IMR-90 (cell line): Measurements from ENCODE around the gene C2orf80. TPM values are rescaled to one million over a fixed set of nuclear protein-coding genes. Genes with fewer than 3 reads are reported as not detected.

Experiments
- ATAC-seq: fragments of 200-7000 bp; cut with Tn5 transposase; 2 replicates; pipeline ENCODE4 v1.9.1; 2020; ENCODE audit warnings: low read depth, mild to moderate bottlenecking, moderate library complexity
- BruUV-seq: library from RNA; stranded (reverse); fragments of 400-500 nt; replicated peaks from 2 replicates; lab custom pipeline; 2021; lab: Mats Ljungman, UMichigan
- CTCF ChIA-PET: fragments of 300-600 bp; formaldehyde crosslinking; extraction: SDS; loops from one replicate; lab custom pipeline; 2021; ENCODE audit warnings: antibody characterized with exemption; lab: Yijun Ruan, JAX
- POLR2A ChIA-PET: fragments of 300-600 bp; sonication (Branson Sonifier 250); formaldehyde crosslinking; loops from one replicate; lab custom pipeline; 2022; ENCODE audit warnings: antibody characterized with exemption; ENCODE audit not compliant: unreplicated experiment; lab: Charles Lee
- DNase-seq: peaks from one replicate; pipeline ENCODE4 v3.0.0; 2013
- H2AFZ ChIP-seq: replicated peaks from 2 replicates; pipeline ENCODE3; 2013; ENCODE audit warnings: low read length, mild to moderate bottlenecking; ENCODE audit not compliant: poor library complexity
- H2AK5ac ChIP-seq: 2 replicates; pipeline ENCODE4 v1.6.1; 2013; ENCODE audit warnings: low read depth, low read length, inconsistent platforms
- H2AK9ac ChIP-seq: replicated peaks from 2 replicates; pipeline ENCODE3; 2013; ENCODE audit warnings: mild to moderate bottlenecking, low read depth, low read length, moderate library complexity; ENCODE audit not compliant: poor library complexity
- H2BK120ac ChIP-seq: 2 replicates; pipeline ENCODE4 v1.6.1; 2013; ENCODE audit warnings: low read depth, low read length, inconsistent platforms
- H2BK15ac ChIP-seq: 3 replicates; pipeline ENCODE4 v1.6.1; 2013; ENCODE audit warnings: low read depth, low read length, inconsistent platforms
- H2BK20ac ChIP-seq: 2 replicates; pipeline ENCODE4 v1.6.1; 2013; ENCODE audit warnings: low read depth, mild to moderate bottlenecking, inconsistent platforms, low read length, moderate library complexity
- H2BK5ac ChIP-seq: 2 replicates; pipeline ENCODE4 v1.6.1; 2013; ENCODE audit warnings: mild to moderate bottlenecking, low read depth, low read length, inconsistent platforms; ENCODE audit not compliant: poor library complexity, severe bottlenecking
- H3K14ac ChIP-seq: replicated peaks from 2 replicates; pipeline ENCODE4 v1.6.1; 2013; ENCODE audit warnings: low read depth, low read length, inconsistent platforms
- H3K18ac ChIP-seq: 2 replicates; pipeline ENCODE4 v1.6.1; 2013; ENCODE audit warnings: low read depth, low read length, control low read depth
- H3K23ac ChIP-seq: 2 replicates; pipeline ENCODE4 v1.6.1; 2013; ENCODE audit warnings: low read depth, low read length, inconsistent platforms
- H3K27ac ChIP-seq: 2 replicates; pipeline ENCODE4 v1.5.1; 2013; ENCODE audit warnings: mild to moderate bottlenecking, control low read depth, low read length; ENCODE audit not compliant: insufficient read depth
- H3K27me3 ChIP-seq: 2 replicates; pipeline ENCODE4 v1.6.1; 2013; ENCODE audit warnings: low read length; ENCODE audit not compliant: control insufficient read depth, insufficient read depth
- H3K36me3 ChIP-seq: 2 replicates; pipeline ENCODE4 v1.6.1; 2013; ENCODE audit warnings: low read length, mixed read lengths; ENCODE audit not compliant: control insufficient read depth, insufficient read depth
- H3K4ac ChIP-seq: 2 replicates; pipeline ENCODE4 v1.6.1; 2013; ENCODE audit warnings: low read depth, low read length, inconsistent platforms
- H3K4me1 ChIP-seq: 2 replicates; pipeline ENCODE4 v1.6.1; 2013; ENCODE audit warnings: low read length, mixed read lengths; ENCODE audit not compliant: control insufficient read depth, insufficient read depth
- H3K4me2 ChIP-seq: 2 replicates; pipeline ENCODE4 v1.6.1; 2013; ENCODE audit warnings: low read depth, mild to moderate bottlenecking, control low read depth, low read length, moderate library complexity
- H3K4me3 ChIP-seq: 2 replicates; pipeline ENCODE4 v1.5.1; 2013; ENCODE audit warnings: low read depth, mild to moderate bottlenecking, control low read depth, low read length, moderate library complexity; ENCODE audit not compliant: insufficient read depth
- H3K56ac ChIP-seq: 2 replicates; pipeline ENCODE4 v1.6.1; 2013; ENCODE audit warnings: low read length, inconsistent platforms; ENCODE audit not compliant: insufficient read depth; ENCODE audit errors: extremely low read depth
- H3K79me1 ChIP-seq, 2 experiments: 2 replicates each; pipeline ENCODE4 v1.6.1; 2013; ENCODE audit warnings: low read length in 2 of 2, inconsistent platforms in 1 of 2, low read depth in 1 of 2
- H3K9ac ChIP-seq: 2 replicates; pipeline ENCODE4 v1.6.1; 2013; ENCODE audit warnings: low read depth, low read length, control low read depth
- H3K9me1 ChIP-seq: 2 replicates; pipeline ENCODE4 v1.6.1; 2013; ENCODE audit warnings: low read length, inconsistent platforms; ENCODE audit not compliant: insufficient read depth
- H3K9me3 ChIP-seq: 2 replicates; pipeline ENCODE4 v1.6.1; 2013; ENCODE audit warnings: low read length; ENCODE audit not compliant: control insufficient read depth, insufficient read depth
- H4K20me1 ChIP-seq: 2 replicates; pipeline ENCODE4 v1.6.1; 2013; ENCODE audit warnings: low read length, inconsistent platforms; ENCODE audit not compliant: insufficient read depth
- H4K5ac ChIP-seq: 2 replicates; pipeline ENCODE4 v1.6.1; 2013; ENCODE audit warnings: mild to moderate bottlenecking, low read depth, low read length, control low read depth
- H4K8ac ChIP-seq, 2 experiments: 2 replicates each; pipeline ENCODE4 v1.6.1; 2013; ENCODE audit warnings: low read depth in 2 of 2, low read length in 2 of 2, control low read depth in 1 of 2, inconsistent platforms in 1 of 2
- H4K91ac ChIP-seq: 2 replicates; pipeline ENCODE4 v1.6.1; 2013; ENCODE audit warnings: low read depth, low read length, inconsistent platforms; ENCODE audit not compliant: insufficient read depth
- BHLHE40 ChIP-seq: fragments of 150-350 bp; IDR thresholded peaks from 2 replicates; pipeline ENCODE4 v1.6.1; 2016; ENCODE audit warnings: mild to moderate bottlenecking, low read depth, low read length
- CEBPB ChIP-seq: IDR thresholded peaks from 2 replicates; pipeline ENCODE4 v1.6.1; 2012; ENCODE audit warnings: low read depth, low read length, improper control_type of control experiment
- CHD1 ChIP-seq: IDR thresholded peaks from 2 replicates; pipeline ENCODE4 v1.6.1; 2012; ENCODE audit warnings: low read depth, low read length, improper control_type of control experiment
- FOS ChIP-seq: fragments of 150-350 bp; IDR thresholded peaks from 2 replicates; pipeline ENCODE4 v1.6.1; 2016; ENCODE audit warnings: low read depth, low read length
- MAFK ChIP-seq: IDR thresholded peaks from 2 replicates; pipeline ENCODE4 v1.6.1; 2012; ENCODE audit warnings: low read depth, low read length, improper control_type of control experiment
- MAZ ChIP-seq: IDR thresholded peaks from 2 replicates; pipeline ENCODE4 v1.6.1; 2012; ENCODE audit warnings: low read depth, mild to moderate bottlenecking, low read length, improper control_type of control experiment, moderate library complexity, borderline replicate concordance
- MXI1 ChIP-seq: IDR thresholded peaks from 2 replicates; pipeline ENCODE4 v1.6.1; 2012; ENCODE audit warnings: low read depth, mild to moderate bottlenecking, low read length, moderate library complexity, borderline replicate concordance
- POLR2A ChIP-seq: IDR thresholded peaks from 2 replicates; pipeline ENCODE4 v1.6.1; 2012; ENCODE audit warnings: mild to moderate bottlenecking, low read depth, low read length
- RAD21 ChIP-seq: IDR thresholded peaks from 2 replicates; pipeline ENCODE4 v1.6.1; 2012; ENCODE audit warnings: low read length, improper control_type of control experiment
- RCOR1 ChIP-seq: IDR thresholded peaks from 2 replicates; pipeline ENCODE4 v1.6.1; 2012; ENCODE audit warnings: mild to moderate bottlenecking, low read length, improper control_type of control experiment; ENCODE audit not compliant: insufficient replicate concordance
- RFX5 ChIP-seq: IDR thresholded peaks from 2 replicates; pipeline ENCODE4 v1.8.0; 2012; ENCODE audit warnings: low read depth, mild to moderate bottlenecking, low read length, moderate library complexity
- SMC3 ChIP-seq: fragments of 150-350 bp; IDR thresholded peaks from 2 replicates; pipeline ENCODE4 v1.6.1; 2016; ENCODE audit warnings: low read depth, mild to moderate bottlenecking, antibody characterized with exemption, low read length, moderate library complexity
- WGBS, 2 experiments: methylation state at CpG; one replicate each; pipeline versions ENCODE4 v1.1.5 to v1.1.7; 2013; ENCODE audit warnings: missing lambda C conversion rate in 2 of 2; ENCODE audit not compliant: insufficient read length in 1 of 2; ENCODE audit errors: extremely low coverage in 2 of 2; 5-methylcytosine and 5-hydroxymethylcytosine counted together
- dilution Hi-C: fragments of 300-500 bp; cut with HindIII; formaldehyde crosslinking; loops from one replicate; pipeline ENCODE4 v1.14.3; 2018; ENCODE audit warnings: low sequenced_read_pairs; ENCODE audit not compliant: unreplicated experiment
- in situ Hi-C: fragments of 300-500 bp; cut with MboI; formaldehyde crosslinking; loops from 3 replicates; pipeline ENCODE4 v1.14.3; 2019; ENCODE audit warnings: low sequenced_read_pairs, inconsistent platforms, mixed read lengths
- intact Hi-C: fragments of 100-400 bp; cut with micrococcal nuclease; formaldehyde crosslinking; loops from 2 replicates; pipeline ENCODE4 v1.10.0; 2022
- polyA plus RNA-seq, 3 experiments: library from polyadenylated mRNA; depleted of rRNA; stranded (reverse); fragments of >200 nt; gene quantifications; 2 replicates each; pipeline ENCODE4 v1.2.3, GENCODE V29; 2012; ENCODE audit warnings: low replicate concordance in 1 of 3
- total RNA-seq: library from RNA; depleted of rRNA; stranded (reverse); fragments of >200 nt; gene quantifications from 2 replicates; pipeline ENCODE4 v1.2.3, GENCODE V29; 2012
- TF ChIP-seq, protein P1 (sequence below): conservative IDR thresholded peaks from 2 replicates; pipeline ENCODE4 v1.5.1; 2012; ENCODE audit warnings: mild to moderate bottlenecking, low read depth, low read length, improper control_type of control experiment
- TF ChIP-seq, protein P2 (sequence below): fragments of 150-350 bp; IDR thresholded peaks from 2 replicates; pipeline ENCODE4 v1.6.1; 2017; ENCODE audit warnings: mild to moderate bottlenecking, antibody characterized with exemption, low read length, low read depth
- TF ChIP-seq, protein P3 (sequence below): fragments of 150-350 bp; IDR thresholded peaks from 2 replicates; pipeline ENCODE4 v1.6.1; 2016; ENCODE audit warnings: low read depth, mild to moderate bottlenecking, low read length, moderate library complexity, borderline replicate concordance

Gene C2orf80
- total and polyA plus RNA-seq, 2 of the 4 experiments (the other 2 are of a cell fraction), result not detected

DNA sequence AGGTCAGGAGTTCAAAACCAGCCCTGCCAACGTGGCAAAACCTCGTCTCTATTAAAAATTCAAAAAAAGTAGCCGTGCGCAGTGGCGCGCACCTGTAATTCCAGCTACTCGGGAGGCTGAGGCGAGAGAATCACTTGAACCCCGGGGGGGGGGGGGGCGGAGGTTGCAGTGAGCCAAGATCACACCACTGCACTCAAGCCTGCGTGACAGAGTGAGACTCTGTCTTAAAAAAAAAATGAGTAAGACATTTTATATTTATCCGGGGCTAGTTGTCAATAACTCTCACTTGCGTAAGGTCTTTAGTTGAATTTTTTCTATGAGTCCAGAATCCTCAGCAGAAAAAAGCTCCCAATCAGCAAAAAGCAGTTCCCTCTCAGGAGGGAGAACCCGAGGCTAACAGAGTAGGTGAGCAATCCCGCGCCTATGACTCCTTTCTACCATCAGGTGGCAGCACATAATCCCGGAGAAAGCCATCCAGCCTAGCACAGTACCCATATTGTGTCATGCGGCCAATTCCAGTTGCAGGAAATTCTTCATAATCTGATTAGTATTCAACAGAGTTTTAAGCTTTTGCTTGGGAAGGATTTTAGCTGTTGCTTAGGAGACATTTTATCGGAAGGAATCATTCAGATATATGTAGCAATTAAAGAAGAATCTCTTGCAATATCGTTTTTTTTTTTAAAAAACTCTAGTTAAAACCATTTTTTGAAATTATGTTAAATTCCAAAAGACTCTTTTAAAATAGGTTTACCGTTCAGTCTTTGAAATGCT lies 14.6 kb downstream of the C2orf80 start:
- DNase-seq, result peak; percentile 71
- dilution Hi-C loops (no loop called here), in situ Hi-C loops (no loop called here), intact Hi-C loops (loop anchor here (1.0 to 10.0 kb wide), 2 partner anchors 80 to 180 kb away; partner anchors contain the start of gene IDH1)
- Histone ChIP-seq H3K9me1 (no peaks in the 10 kb centered on the region), H2BK20ac (no peak overlapping the region), H2BK120ac (no peak overlapping the region), H3K79me1 (no peaks in the 10 kb centered on the region), H3K4me2 (no peak overlapping the region), H3K4ac (no peak overlapping the region), H4K8ac (no peak overlapping the region), H3K23ac (no peak overlapping the region), H2AK9ac (no peak overlapping the region), H4K91ac (no peak overlapping the region), H2AK5ac (no peak overlapping the region), H3K27ac (no peak overlapping the region), H3K18ac (no peak overlapping the region), H3K56ac (no peak overlapping the region), H3K27me3 (no peaks in the 10 kb centered on the region; the same call in 1 of the 2 replicates), H4K5ac (no peak overlapping the region), H4K20me1 (no peaks in the 10 kb centered on the region), H3K9me3 (no peaks in the 10 kb centered on the region), H3K4me3 (no peak overlapping the region), H2BK15ac (no peak overlapping the region), H3K4me1 (no peaks in the 10 kb centered on the region), H3K36me3 (no peaks in the 10 kb centered on the region), H3K9ac (no peak overlapping the region), H2AFZ (peak overlapping the region; percentile 56), H2BK5ac (no peak overlapping the region), H3K14ac (no peak overlapping the region)
- ATAC-seq, result peak; percentile 100
- 74% methylated on average over 6 of the region's 21 CpGs; no CpG with 5 or more reads in 1 of the 2 experiments for WGBS, 2 experiments
- no TSS peak for BruUV-seq
- ChIA-PET CTCF (interaction anchor here (0.6 to 1.6 kb wide), 15 partner anchors 10 to 258 kb away, joined by 3 to 11 read pairs (median 3); partner anchors contain the start of gene IDH1), POLR2A (no interaction called here)
- TF ChIP-seq MAFK (peak; percentile 64), FOS (no peak), SMC3 (peak; percentile 51), CHD1 (no peak), MAZ (no peak), POLR2A (no peak), RAD21 (peak; percentile 71), CEBPB (peak; percentile 56; the same call in 1 of the 2 replicates), BHLHE40 (no peak), MXI1 (no peak), RCOR1 (no peak), RFX5 (no peak)
- TF ChIP-seq, protein P1, sequence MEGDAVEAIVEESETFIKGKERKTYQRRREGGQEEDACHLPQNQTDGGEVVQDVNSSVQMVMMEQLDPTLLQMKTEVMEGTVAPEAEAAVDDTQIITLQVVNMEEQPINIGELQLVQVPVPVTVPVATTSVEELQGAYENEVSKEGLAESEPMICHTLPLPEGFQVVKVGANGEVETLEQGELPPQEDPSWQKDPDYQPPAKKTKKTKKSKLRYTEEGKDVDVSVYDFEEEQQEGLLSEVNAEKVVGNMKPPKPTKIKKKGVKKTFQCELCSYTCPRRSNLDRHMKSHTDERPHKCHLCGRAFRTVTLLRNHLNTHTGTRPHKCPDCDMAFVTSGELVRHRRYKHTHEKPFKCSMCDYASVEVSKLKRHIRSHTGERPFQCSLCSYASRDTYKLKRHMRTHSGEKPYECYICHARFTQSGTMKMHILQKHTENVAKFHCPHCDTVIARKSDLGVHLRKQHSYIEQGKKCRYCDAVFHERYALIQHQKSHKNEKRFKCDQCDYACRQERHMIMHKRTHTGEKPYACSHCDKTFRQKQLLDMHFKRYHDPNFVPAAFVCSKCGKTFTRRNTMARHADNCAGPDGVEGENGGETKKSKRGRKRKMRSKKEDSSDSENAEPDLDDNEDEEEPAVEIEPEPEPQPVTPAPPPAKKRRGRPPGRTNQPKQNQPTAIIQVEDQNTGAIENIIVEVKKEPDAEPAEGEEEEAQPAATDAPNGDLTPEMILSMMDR, result peak; percentile 81
- TF ChIP-seq, protein P2, sequence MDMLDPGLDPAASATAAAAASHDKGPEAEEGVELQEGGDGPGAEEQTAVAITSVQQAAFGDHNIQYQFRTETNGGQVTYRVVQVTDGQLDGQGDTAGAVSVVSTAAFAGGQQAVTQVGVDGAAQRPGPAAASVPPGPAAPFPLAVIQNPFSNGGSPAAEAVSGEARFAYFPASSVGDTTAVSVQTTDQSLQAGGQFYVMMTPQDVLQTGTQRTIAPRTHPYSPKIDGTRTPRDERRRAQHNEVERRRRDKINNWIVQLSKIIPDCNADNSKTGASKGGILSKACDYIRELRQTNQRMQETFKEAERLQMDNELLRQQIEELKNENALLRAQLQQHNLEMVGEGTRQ, result no peak
- TF ChIP-seq, protein P3, sequence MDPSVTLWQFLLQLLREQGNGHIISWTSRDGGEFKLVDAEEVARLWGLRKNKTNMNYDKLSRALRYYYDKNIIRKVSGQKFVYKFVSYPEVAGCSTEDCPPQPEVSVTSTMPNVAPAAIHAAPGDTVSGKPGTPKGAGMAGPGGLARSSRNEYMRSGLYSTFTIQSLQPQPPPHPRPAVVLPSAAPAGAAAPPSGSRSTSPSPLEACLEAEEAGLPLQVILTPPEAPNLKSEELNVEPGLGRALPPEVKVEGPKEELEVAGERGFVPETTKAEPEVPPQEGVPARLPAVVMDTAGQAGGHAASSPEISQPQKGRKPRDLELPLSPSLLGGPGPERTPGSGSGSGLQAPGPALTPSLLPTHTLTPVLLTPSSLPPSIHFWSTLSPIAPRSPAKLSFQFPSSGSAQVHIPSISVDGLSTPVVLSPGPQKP, result no peak
